ENCODE results near the gene HES3. TPM values are rescaled to one million over a fixed set of nuclear protein-coding genes. Genes with fewer than 3 reads are reported as not detected.
A peak's percentile ranks its signal among the peaks of the same experiment; 100 is the strongest.

HES3 gene
- total RNA-seq, 4 donors from 2014 or later, result not detected

GRCh38 chr1:6233376-6233775, 10.6 kb upstream of the HES3 start:
- peaks cover 0 to 13% (median 5%) of the 10 kb centered on the region in 4 donors for H3K4me1 ChIP-seq
- TF ChIP-seq CTCF (IDR thresholded peaks at IDR 0.05), result no peak
- no peak for TF ChIP-seq POLR2A (IDR thresholded peaks at IDR 0.05)
- H3K4me3 ChIP-seq, result no peak overlapping the region
- H3K36me3 ChIP-seq, result peaks cover 0 to 53% (median 0%) of the 10 kb centered on the region in 3 donors
- no peak for DNase-seq
- no peaks in the 10 kb centered on the region for H3K27me3 ChIP-seq
- H3K27ac ChIP-seq, result no peak overlapping the region
- H3K9me3 ChIP-seq, result no peaks in the 10 kb centered on the region

DNA sequence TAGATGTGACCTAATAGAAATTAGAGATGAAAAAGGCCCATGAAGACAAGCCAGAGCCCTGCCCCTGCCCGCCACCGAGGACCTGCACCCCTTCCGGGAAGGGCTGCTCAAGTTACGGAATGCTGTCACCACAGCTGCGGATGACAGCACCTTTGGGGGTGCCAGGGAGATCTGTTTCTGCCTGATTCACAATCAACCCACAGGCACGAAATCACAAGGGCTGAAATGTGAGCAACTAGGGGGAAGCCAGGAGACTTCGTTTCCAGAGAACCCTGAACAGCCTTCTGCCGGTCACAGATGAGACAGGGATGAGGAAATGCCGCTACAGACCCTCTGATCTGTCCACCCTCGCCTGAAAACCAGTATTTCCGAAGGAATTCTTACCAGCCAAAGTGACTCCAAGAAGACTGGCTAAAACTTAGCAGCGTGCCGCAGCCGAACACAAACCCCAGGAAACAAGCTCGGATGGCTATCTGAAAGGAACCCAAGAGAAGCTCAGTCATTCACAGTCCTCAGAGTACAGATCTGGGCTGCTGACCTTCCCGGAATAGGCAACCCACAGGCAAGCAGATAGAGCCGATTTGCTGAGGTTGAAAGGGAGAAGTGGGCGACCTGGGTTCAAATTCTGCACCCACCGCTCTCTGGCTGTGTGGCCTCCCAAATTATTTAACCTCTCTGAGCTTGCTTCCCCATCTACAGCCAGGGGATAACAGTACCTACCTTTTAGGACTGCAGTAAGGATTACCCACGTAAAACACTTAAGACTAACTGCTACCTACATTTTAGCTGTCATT, 9.3 kb upstream of the HES3 start:
- Histone ChIP-seq H3K27me3 (no peaks in the 10 kb centered on the region), H3K4me1 (peaks cover 0 to 13% (median 5%) of the 10 kb centered on the region in 4 donors), H3K9me3 (no peaks in the 10 kb centered on the region), H3K4me3 (peak overlapping the region; percentile 66 to 99 (median 85)), H3K27ac (peak overlapping the region in 3 of 4 donors; percentile 75 to 97 (median 77)), H3K36me3 (peaks cover 0 to 41% (median 0%) of the 10 kb centered on the region in 3 donors)
- TF ChIP-seq POLR2A (IDR thresholded peaks at IDR 0.05) (no peak), CTCF (IDR thresholded peaks at IDR 0.05) (no peak)
- peak in 1 of 3 donors; percentile 45 for DNase-seq

DNA sequence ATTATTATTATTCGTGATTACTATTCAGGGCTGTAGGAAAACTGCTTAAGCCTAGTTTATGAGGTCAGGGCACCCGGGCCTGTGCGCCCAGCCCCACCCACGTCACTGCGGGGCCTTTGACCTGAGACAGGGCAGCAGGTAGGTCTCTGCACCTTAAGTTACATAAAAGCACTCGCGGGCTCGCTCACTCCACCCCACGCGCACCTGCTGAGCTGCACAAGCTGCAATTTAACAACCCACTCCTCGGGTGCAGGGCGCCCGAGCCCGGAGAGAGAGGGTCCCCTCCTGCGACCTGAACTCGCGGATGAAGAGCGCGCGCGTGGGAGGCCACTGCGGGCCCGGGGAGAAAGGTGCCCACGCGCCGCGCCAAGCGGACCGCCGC, 8.7 kb upstream of the HES3 start:
- Histone ChIP-seq H3K4me1 (peaks cover 0 to 13% (median 5%) of the 10 kb centered on the region in 4 donors), H3K4me3 (peak overlapping the region; percentile 66 to 99 (median 85)), H3K36me3 (peaks cover 0 to 35% (median 0%) of the 10 kb centered on the region in 3 donors), H3K9me3 (no peaks in the 10 kb centered on the region), H3K27ac (peak overlapping the region; percentile 75 to 97 (median 78)), H3K27me3 (no peaks in the 10 kb centered on the region)
- TF ChIP-seq CTCF (IDR thresholded peaks at IDR 0.05), result no peak
- TF ChIP-seq POLR2A (IDR thresholded peaks at IDR 0.05), result peak in 1 of 2 donors; percentile 56
- peak; percentile 19 to 86 (median 85) for DNase-seq

GRCh38 chr1:6237093-6237492, 6.9 kb upstream of the HES3 start:
- Histone ChIP-seq H3K27ac (no peak overlapping the region), H3K9me3 (no peaks in the 10 kb centered on the region), H3K36me3 (peaks cover 0 to 18% (median 0%) of the 10 kb centered on the region in 3 donors), H3K4me3 (no peak overlapping the region), H3K4me1 (peaks cover 0 to 19% (median 8%) of the 10 kb centered on the region in 4 donors), H3K27me3 (peaks cover 0 to 10% of the 10 kb centered on the region in 2 donors)
- no peak for TF ChIP-seq CTCF (IDR thresholded peaks at IDR 0.05)
- DNase-seq, result no peak

DNA sequence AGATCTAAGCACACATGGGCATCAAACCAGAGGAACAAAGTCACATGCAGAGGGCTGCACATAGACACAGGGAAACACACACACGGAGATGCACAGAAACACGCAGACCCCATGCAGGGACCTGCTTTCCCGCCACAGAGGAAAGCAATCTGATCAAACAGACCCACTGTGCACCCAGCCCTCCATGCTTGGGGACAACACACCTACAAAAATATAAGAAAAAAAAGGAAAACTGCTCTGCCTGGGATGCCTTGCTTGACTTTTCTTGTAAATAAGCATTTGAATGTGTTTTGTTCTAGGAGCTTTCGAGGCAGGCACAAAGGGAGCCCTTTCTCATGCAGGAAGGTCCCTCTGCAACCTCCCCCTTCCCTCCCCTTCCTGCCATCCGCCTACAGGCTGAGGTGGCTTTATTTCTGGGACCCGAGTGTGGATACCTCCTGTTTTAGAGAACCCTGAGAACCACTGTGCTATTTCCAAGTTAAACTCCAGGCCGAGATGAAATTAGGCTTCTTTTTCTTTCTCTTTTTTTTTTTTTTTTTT, 4.7 kb upstream of the HES3 start:
- H3K27me3 ChIP-seq, result peaks cover 0 to 30% of the 10 kb centered on the region in 2 donors
- no peak for DNase-seq

More for the DNA sequence above, 4.7 kb upstream of the HES3 start:
- no peak overlapping the region for H3K4me3 ChIP-seq
- H3K27ac ChIP-seq, result no peak overlapping the region
- TF ChIP-seq CTCF (IDR thresholded peaks at IDR 0.05), result no peak
- no peak for TF ChIP-seq POLR2A (IDR thresholded peaks at IDR 0.05)
- H3K9me3 ChIP-seq, result no peaks in the 10 kb centered on the region
- peaks cover 0 to 21% (median 11%) of the 10 kb centered on the region in 4 donors for H3K4me1 ChIP-seq
- no peaks in the 10 kb centered on the region for H3K36me3 ChIP-seq

Measured in Peyer's patch (tissue), 4 donors.